ENCODE measurements around the gene GANAB.
"Not testable (repeated sequence)": the region's sequence is repeated elsewhere in the genome, so short reads cannot be mapped to it uniquely, and the experiment has no call there.

GANAB gene

DNA sequence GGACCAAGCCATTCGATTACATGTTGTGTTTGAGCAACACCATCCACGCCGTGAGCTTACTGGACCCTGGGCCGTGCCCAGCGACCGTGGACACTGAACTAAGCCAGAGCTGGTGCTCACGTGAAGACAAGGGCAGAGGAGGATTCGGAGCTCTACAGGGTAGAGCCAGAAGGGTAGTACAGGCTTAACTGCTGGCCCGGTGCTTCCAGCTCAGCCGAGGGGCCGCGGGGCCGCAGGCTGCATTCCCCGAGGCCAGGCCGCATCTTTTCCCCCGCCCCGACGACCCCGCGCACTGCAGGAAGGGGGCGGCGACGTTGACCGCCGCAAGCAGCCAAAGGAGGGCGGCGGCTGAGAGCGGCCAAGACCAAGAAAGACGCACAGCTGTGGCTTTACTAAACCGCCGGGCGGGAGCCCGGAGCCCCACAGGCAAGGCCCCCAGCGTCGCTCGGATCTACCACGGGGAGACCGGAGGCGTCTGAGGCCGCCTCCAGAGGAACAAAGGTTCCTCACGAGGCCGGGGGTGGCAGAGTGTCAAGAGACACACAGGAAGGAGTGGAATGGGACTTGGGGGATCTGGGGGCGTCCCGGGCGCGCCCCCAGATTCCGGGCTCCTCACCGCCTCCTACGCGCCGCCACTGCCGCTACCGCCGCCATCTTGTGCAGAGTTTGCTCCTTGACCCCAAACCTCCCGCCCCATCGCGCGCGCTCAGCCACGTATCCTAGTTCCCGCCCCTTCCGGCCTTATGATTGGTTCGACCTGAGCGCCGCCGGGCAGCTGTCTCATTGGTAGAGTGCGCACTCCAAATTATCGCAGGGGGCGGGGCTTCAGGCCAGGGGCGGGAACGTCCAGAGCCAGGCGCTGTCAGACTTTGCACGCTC is at the start of gene GANAB:
GANAB (minus strand) TSS at position 668 of the 879 bp plus-strand sequence; CDS start at position 654, 14 bp downstream.
- Mint-ChIP-seq H3K9me3 (no peaks in the 10 kb centered on the region), H3K36me3 (ENCODE audit: low read depth) (peaks cover 24% of the 10 kb centered on the region), H3K4me1 (peaks cover 25% of the 10 kb centered on the region), H3K27ac (peak within 1 kb of the TSS; percentile 99), H3K27me3 (ENCODE audit: low read depth, poor library complexity) (peaks cover 6% of the 10 kb centered on the region), H3K4me3 (peak within 1 kb of the TSS; percentile 99)
- DNase-seq = peak; percentile 99
- TF ChIP-seq, protein P1, sequence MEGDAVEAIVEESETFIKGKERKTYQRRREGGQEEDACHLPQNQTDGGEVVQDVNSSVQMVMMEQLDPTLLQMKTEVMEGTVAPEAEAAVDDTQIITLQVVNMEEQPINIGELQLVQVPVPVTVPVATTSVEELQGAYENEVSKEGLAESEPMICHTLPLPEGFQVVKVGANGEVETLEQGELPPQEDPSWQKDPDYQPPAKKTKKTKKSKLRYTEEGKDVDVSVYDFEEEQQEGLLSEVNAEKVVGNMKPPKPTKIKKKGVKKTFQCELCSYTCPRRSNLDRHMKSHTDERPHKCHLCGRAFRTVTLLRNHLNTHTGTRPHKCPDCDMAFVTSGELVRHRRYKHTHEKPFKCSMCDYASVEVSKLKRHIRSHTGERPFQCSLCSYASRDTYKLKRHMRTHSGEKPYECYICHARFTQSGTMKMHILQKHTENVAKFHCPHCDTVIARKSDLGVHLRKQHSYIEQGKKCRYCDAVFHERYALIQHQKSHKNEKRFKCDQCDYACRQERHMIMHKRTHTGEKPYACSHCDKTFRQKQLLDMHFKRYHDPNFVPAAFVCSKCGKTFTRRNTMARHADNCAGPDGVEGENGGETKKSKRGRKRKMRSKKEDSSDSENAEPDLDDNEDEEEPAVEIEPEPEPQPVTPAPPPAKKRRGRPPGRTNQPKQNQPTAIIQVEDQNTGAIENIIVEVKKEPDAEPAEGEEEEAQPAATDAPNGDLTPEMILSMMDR (IDR thresholded peaks at IDR 0.05) = no peak

DNA sequence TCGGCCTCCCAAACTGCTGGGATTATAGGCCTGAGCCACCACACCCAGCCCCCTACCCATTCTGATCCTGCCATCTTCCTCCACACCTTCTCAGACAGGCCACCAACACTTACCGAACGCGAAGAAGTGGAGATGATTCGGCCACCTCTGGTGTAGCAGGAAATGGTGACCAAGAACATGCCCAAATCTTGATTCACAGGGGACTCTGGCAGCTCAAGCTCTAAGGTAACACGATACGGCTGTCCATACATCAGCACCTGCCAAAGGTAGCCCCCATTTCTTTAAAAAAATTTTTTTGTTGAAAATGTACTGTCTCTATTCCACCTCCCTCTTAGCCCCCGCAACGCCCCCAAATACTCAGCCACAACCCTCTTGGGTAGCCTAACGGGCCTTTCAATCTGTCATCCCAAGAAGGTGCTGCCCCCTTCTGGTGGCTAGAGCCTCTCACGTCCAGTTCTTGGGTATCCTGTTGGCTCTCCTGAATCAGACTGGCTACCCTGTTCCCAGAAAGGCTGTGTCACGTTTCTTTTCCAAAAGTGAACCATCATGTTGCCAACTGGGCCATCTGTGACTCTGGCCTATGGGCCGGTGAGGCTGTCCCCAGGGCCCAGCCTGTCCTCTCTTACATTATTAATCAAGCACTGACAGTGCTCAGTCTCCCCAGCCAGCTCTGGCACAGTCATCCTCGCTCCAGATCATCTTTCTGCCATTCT is 48.2 kb upstream of the GANAB start:
- Mint-ChIP-seq H3K4me1 (peaks cover 14% of the 10 kb centered on the region), H3K27ac (peak overlapping the region; percentile 80), H3K36me3 (ENCODE audit: low read depth) (peaks cover 39% of the 10 kb centered on the region), H3K9me3 (no peaks in the 10 kb centered on the region), H3K27me3 (ENCODE audit: low read depth, poor library complexity) (peaks cover 2% of the 10 kb centered on the region), H3K4me3 (no peak overlapping the region)
- peak; percentile 80 for DNase-seq
- TF ChIP-seq, protein P1 (IDR thresholded peaks at IDR 0.05) = peak; percentile 71

DNA sequence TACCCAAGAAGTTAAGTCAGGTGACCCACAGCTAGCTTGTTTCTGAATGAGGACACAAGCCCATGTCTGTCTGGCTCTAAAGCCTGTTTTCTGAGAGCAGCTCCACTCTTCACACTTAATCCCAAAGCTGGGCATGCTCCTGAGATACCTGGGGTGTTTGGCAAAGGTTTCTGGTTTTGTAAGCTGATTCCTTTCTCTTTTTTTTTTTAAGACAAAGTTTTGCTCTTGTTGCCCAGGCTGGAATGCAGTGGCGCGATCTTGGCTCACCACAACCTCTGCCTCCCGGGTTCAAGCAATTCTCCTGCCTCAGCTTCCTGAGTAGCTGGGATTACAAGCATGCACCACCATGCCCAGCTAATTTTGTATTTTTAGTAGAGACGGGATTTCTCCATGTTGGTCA is 47.2 kb upstream of the GANAB start:
- H3K4me1 Mint-ChIP-seq = peaks cover 24% of the 10 kb centered on the region
- not testable (repeated sequence) for H3K9me3 Mint-ChIP-seq; H3K27ac Mint-ChIP-seq; H3K4me3 Mint-ChIP-seq; H3K27me3 Mint-ChIP-seq (ENCODE audit: low read depth, poor library complexity); DNase-seq
- peaks cover 37% of the 10 kb centered on the region for H3K36me3 Mint-ChIP-seq (ENCODE audit: low read depth)

DNA sequence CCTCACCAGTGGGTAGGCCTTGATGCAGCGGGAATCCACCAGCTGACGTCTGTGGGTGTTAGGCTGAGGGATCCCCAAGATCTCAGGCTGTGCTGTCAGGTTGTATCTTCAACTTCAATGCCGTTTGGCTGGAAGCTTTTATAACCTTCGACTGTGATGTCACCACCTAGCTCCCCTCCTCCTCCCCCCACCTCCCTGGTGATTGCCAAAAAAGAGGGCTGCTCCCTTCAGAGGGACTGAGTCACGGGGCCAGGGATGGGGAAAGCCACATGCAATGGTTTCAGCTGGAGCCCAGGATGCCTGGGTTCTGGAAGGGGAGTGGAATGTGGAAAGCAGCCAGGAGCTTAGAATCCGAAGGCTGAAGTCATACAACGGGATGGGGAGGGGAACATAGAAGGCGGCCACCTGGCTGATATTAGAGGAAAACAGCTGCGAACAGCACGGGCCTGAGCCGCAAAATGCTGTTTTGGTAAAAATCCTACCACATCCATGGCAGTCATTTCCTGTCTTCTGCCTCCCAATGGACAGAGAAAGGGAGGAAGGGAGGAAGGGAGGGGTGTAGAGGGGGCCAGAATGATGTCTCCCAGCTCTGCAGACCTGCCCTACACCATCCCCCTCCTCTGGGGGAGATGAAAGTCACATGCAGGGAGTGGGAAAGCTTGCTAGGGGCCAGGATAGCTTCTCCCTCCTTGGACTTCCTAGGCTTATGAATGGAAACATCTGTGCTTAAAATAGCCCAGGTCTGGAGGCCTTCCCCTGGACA is 43.2 kb upstream of the GANAB start, which contains the start of gene LRRN4CL:
LRRN4CL (minus strand) TSS at position 110 of the 763 bp plus-strand sequence. CDS start 1,022 bp downstream, outside the sequence.
- DNase-seq = no peak
- TF ChIP-seq, protein P1 (IDR thresholded peaks at IDR 0.05) = no peak
- Mint-ChIP-seq H3K9me3 (no peaks in the 10 kb centered on the region), H3K4me1 (peaks cover 24% of the 10 kb centered on the region), H3K27ac (peak within 1 kb of the TSS; percentile 92), H3K36me3 (ENCODE audit: low read depth) (peaks cover 23% of the 10 kb centered on the region), H3K4me3 (peak within 1 kb of the TSS; percentile 26), H3K27me3 (ENCODE audit: low read depth, poor library complexity) (no peaks in the 10 kb centered on the region)

DNA sequence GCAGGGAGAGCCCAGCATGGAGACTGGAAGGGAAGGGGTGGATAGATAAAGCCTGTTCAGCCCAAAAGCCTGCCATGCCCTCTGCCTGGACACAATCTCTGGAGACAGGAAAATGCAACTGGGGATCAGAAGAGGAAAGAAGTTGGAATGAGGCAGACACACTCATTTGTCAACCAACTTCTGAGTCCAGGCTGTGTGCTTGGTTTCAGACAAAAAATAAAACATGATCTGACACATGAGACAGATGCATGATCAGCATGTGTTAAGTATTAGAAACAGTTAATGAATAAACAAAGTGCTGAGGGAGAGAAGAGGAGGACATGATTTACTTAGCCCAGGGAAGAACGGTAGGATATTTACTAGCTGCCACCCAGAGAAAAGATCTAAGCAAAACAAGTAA is 42.1 kb upstream of the GANAB start:
- no peaks in the 10 kb centered on the region for H3K9me3 Mint-ChIP-seq
- no peak for DNase-seq
- H3K27me3 Mint-ChIP-seq (ENCODE audit: low read depth, poor library complexity) = no peaks in the 10 kb centered on the region
- TF ChIP-seq, protein P1 (IDR thresholded peaks at IDR 0.05) = no peak
- peaks cover 18% of the 10 kb centered on the region for H3K36me3 Mint-ChIP-seq (ENCODE audit: low read depth)
- peaks cover 22% of the 10 kb centered on the region for H3K4me1 Mint-ChIP-seq
- H3K27ac Mint-ChIP-seq = peak overlapping the region; percentile 92
- H3K4me3 Mint-ChIP-seq = peak overlapping the region; percentile 26
